Caki2 (cell line): ENCODE results near the gene INO80. TPM values are rescaled to one million over a fixed set of nuclear protein-coding genes. Genes with fewer than 3 reads are reported as not detected.

Source experiments
- DNase-seq: peaks from one replicate; pipeline ENCODE4 v3.0.0-alpha.2; 2015; ENCODE audit warnings: low read depth
- in situ Hi-C: cut with HindIII; loops from 2 replicates; pipeline ENCODE4 v1.10.0; 2016; ENCODE audit warnings: low sequenced_read_pairs, low pct_unique_long_range_greater_than_20kb, mixed read lengths
- total RNA-seq: library from RNA; depleted of rRNA; stranded (reverse); fragments of >200 nt; shearing (Covaris generic); gene quantifications from 2 replicates; pipeline ENCODE4 v1.2.3, GENCODE V29; 2014; ENCODE audit warnings: low replicate concordance

INO80 gene
- total RNA-seq, 1 experiment from 2014 or later, result 41.1 TPM

DNA sequence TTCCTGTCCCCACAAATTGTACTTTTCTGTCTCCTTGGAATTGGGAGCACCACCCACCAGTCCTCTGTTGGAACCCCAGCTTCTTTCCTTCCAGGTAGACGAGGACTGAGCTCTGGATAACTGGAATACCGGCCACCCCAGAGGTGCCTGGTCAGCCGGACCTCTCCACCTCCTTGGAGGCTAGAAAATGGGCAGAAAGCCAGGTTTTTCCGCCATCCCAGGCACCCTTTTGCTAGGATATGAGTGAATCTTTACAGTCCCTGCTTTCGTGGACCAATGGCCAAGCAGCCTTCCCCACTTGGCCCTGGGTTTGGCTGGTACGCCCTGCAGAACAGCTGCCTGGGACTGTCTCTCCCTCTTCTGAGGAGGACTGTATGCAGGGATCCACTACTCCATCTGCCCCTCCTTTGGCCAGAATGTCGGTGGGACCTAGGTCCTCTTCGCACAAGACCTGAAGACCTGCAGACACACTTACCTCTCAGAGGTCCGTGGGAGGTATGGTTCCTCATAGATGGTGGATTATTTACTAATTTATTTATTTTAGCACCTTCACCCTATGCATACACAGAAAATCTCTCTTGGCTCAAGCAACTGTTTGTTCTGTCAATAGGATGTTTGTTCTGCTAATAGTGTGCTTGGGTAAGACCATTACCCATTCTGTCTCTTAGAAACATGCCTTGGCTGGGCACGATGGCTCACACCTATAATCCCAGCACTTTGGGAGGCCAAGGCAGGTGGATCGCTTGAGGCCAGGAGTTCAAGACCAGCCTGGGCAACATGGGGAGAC is 171.4 kb downstream of the INO80 start:
- DNase-seq, result no peak
- in situ Hi-C loops, result no loop called here

DNA sequence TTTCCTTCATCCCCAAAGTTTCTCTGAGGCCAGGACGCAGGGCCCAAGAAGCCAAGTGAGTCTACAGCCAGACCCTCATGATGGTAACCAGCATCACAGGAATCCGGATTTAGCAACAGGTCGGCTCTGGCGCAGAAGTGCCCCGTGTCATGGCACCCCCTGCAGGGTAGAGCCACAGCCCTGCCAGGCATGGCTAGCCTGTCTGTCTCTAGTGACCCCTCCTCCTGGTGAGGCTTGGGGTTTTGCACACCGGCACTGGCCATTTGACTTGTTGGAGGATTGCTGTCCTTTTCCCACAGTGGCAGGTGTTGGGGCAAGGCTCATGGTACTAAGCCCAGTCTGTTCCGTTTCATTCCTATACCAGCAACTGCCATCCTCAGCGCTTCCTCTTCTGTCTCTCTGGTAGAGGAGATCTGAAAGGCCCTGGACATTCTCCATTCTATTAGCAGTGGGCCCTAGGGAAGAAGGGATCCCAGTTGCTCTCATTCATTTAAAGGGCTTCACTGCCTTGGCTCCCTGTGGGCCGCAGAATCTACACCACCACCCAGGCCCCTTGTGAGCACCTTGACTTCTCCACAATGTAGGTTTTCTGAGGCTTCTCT is 172.2 kb downstream of the INO80 start:
- no peak for DNase-seq
- in situ Hi-C loops, result no loop called here

DNA sequence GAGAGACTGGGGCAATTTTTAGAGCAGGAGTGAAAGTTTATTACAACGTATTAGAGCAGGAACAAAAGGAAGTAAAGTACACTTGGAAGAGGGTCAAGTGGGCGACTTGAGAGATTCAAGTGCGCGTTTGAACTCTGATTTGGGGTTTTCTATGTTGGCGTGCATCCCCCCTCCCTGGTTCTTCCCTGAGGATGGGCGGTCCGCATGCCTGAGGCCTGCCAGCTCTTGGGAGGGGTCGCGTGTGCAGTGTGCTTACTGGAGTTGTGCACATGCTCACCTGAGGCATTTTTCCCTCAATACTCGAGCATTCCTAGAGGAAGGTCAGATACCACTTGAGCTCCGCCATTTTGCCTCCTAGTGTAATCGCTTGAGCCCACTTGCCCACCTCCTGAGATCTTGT is 173.2 kb downstream of the INO80 start:
- DNase-seq, result no peak
- in situ Hi-C loops, result no loop called here

DNA sequence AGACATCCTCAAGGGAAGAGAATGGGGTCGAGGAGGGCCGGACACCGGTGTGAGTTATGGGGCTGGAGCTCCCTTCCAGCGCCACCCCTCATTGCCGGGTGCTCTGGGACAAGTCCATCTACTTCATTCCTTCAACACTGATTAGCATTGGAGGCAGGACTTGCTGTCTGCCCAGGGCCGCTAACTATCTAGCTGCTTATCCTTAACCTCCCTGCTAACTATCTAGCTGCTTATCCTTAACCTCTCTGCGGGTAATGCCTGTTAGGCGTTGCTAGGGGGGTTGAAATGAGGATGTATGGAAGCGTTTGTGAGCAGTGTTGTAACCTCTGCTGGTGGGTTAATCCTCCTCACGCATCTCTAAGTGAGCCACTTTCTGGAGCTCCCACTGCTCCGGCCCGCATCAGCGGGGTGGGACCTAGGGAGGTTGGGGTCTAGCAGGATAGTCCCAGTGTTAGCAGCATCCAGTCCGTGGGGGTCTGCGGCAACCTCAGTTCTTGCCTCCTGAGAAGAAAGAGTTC is 173.7 kb downstream of the INO80 start:
- in situ Hi-C loops, result no loop called here
- DNase-seq, result no peak

DNA sequence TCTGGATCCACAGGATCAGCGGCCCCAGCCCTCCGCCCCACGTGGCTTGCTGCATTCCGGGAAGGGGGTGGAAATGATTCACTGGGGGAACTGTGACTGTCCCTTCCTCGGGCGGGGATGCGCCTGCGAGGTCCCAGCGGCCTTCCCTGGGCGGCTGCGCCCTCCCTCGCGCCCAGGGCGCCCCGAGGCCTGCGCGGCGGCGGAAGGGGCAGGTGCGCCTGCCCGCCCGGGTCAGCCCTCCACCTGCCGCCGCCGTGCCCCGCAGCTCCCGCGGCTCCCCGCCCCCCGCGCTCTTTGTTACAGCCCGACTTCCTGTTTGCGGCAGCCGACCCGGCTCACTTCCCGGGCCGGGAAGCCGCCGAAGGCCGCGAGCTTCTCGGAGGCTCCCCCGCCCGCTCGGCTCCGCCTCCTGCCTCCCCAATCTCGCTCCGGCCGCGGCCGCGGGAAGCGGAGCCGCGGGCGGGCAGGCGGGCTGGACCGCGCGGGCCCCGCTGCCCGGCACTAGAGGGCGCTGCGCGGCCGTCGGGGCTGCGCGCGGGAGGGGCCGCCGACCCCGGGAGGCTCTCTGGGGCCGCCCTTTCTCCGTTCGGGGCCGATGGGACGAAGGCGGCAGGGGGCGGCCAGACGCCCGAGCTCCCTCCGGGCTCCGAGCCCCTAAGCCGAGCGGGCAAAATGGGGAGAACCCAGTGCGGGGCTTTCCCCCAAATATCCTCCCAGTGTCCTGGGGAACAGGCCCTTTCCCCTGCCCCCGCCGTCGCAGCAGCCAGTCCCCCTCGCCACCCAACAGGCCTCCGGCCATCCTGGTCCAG is 174.3 kb downstream of the INO80 start:
- DNase-seq, result peak; percentile 74
- in situ Hi-C loops, result no loop called here

DNA sequence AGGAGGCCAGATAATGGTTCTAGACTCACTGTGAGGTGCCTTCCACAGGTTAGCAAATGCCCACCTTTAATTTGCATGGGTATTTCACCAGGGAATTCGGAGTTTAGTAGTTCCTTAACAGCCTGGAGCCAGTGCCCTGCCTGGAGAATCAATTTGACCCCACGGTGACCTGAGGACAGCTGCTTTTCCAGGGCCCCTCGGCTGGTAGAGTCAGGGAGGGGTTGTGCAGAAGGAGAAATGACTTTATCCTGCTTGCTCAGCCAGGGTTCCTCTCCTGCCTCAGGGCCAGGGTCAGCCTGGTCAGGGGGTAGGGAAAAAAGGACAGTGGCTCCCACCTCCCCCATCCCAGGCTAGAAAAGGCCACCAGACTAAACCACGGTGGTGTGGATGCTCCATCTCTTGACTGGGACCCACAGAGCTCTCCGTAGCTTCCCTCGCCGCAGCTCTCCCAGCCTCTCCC is 175.0 kb downstream of the INO80 start:
- no peak for DNase-seq
- in situ Hi-C loops, result no loop called here

DNA sequence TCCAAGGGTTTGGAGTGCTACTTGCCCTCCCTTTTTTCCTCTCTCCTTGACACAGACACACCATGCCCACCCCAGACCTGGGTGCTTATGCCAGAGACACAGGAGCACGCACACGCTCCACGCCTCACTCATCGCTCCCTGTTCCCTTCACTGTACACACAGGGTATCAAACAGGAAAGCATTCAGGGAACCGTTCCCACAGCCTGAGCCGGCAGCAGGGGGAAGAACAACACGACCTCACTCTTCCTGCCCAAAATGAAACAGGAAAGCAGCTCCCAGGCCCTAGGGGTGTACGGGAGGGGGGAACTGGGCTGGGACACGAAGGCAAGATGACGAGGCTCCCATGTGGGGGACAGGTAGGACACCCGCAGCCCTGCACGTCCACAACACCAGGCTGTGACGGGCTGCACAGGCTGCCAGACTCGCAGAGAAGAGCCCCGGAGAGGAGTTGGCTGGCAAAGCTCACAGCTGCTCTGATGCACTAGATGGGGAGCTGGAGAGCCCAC is 175.7 kb downstream of the INO80 start:
- in situ Hi-C loops, result no loop called here
- DNase-seq, result no peak

DNA sequence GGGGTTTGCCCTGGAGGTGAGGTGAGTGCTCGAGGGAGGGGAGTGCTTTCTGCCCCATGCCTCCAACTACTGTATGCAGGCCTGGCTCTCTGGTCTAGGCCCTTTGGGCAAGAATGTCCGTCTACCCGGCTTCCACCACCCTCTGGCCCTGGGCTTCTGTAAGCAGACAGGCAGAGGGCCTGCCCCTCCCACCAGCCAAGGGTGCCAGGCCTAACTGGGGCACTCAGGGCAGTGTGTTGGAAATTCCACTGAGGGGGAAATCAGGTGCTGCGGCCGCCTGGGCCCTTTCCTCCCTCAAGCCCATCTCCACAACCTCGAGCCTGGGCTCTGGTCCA is 177.6 kb downstream of the INO80 start:
- no peak for DNase-seq
- in situ Hi-C loops, result no loop called here

DNA sequence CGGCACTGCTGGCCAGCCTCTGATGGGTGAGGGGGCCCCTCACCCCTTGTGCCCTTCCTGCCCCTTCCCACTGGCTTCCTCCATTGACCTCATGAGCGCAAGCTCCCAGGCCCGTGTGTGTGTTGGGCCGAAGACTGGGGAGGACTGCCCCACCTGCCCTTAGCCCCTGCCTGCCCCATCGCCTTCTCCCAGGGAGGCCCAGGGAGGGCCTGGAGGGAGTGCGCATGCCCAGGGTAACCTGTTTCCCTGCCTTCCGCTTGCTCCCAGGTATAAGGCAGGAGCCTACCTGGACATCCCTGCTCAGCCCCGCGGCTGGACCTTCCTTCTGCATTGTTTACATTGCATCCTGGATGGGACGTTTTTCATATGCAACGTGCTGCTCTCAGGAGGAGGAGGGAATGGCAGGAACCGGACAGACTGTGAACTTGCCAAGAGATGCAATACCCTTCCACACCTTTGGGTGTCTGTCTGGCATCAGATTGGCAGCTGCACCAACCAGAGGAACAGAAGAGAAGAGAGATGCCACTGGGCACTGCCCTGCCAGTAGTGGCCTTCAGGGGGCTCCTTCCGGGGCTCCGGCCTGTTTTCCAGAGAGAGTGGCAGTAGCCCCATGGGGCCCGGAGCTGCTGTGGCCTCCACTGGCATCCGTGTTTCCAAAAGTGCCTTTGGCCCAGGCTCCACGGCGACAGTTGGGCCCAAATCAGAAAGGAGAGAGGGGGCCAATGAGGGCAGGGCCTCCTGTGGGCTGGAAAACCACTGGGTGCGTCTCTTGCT is 178.1 kb downstream of the INO80 start:
- peak; percentile 55 for DNase-seq
- in situ Hi-C loops, result no loop called here

DNA sequence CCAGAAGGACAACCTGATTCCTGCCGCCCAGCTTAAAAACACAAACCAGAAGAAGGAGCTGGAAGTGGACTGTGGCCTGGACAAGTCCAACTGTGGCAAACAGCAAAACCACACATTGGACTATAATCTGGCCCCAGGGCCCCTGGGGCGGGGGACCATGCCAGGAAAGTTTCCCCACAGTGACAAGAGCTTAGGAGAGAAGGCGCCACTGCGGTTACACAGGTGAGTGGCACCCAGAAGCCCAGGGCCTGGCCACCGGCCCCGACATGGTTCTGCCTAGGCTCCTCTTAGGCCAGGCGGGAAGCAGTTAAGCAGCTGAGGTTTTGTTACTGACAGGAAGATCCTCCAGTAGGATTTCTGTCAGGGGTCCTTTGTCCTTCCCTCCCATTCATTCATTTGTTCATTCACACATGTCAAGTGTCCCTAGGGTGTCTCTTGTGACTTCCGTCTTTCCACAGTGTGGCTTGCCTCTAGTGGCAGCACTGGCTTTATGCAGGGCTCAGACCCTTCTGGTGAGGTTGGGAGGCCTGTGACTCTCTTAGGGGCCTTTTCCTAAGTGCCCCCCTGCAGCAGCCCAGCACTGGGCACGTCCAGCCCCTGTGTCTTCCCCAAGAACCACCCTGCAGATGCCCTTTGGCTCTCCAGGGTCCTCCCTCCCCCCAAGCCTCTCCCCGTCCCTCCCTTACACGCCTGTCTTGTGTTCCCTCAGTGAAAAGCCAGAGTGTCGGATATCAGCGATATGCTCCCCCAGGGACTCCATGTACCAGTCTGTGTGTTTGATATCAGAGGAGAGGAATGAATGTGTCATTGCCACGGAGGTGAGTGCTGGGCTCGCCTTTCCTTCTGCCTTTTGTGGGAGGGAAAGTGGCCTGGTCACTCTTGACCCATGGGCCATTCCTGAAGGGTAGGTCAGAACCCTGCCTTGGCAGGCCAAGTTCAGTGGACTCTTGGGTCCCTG is 179.1 kb downstream of the INO80 start:
- in situ Hi-C loops, result no loop called here
- DNase-seq, result no peak

DNA sequence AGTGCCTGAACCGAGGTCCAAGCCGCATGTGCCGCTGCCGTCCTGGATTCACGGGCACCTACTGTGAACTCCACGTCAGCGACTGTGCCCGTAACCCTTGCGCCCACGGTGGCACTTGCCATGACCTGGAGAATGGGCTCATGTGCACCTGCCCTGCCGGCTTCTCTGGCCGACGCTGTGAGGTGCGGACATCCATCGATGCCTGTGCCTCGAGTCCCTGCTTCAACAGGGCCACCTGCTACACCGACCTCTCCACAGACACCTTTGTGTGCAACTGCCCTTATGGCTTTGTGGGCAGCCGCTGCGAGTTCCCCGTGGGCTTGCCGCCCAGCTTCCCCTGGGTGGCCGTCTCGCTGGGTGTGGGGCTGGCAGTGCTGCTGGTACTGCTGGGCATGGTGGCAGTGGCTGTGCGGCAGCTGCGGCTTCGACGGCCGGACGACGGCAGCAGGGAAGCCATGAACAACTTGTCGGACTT is 179.8 kb downstream of the INO80 start:
- in situ Hi-C loops, result no loop called here
- no peak for DNase-seq

DNA sequence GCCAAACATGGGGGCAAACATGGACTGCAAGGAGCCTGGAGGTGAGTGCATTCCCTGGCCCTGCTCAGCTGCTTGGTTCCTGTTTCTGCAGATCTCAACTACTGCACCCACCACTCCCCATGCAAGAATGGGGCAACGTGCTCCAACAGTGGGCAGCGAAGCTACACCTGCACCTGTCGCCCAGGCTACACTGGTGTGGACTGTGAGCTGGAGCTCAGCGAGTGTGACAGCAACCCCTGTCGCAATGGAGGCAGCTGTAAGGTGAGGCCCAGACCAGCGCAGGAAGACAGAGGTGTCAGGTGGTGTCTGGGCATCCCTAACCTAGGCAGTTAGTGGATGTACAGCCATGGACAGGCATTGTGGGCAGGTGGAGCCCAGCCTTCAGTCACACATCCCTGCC is 181.6 kb downstream of the INO80 start:
- no peak for DNase-seq

DNA sequence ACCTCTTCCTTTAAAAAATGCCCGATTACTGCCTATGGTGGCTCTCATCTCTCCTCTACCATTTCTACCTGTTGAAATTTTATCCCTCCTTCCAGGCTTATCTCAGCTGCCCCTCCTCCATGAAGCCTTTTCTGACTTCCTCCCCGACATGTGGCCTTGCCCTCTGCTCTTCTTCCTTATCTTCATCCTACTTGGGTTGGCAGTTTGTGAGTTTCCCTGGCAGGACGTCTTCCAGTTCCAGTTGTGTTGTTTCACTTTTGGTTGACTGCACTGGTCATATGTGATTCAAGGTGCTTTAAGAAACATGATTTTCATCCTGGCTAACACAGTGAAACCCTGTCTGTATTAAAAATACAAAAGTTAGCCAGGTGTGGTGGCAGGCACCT is 182.6 kb downstream of the INO80 start:
- DNase-seq, result no peak
- in situ Hi-C loops, result no loop called here

More for the DNA sequence above, 181.6 kb downstream of the INO80 start:
- in situ Hi-C loops, result no loop called here

DNA sequence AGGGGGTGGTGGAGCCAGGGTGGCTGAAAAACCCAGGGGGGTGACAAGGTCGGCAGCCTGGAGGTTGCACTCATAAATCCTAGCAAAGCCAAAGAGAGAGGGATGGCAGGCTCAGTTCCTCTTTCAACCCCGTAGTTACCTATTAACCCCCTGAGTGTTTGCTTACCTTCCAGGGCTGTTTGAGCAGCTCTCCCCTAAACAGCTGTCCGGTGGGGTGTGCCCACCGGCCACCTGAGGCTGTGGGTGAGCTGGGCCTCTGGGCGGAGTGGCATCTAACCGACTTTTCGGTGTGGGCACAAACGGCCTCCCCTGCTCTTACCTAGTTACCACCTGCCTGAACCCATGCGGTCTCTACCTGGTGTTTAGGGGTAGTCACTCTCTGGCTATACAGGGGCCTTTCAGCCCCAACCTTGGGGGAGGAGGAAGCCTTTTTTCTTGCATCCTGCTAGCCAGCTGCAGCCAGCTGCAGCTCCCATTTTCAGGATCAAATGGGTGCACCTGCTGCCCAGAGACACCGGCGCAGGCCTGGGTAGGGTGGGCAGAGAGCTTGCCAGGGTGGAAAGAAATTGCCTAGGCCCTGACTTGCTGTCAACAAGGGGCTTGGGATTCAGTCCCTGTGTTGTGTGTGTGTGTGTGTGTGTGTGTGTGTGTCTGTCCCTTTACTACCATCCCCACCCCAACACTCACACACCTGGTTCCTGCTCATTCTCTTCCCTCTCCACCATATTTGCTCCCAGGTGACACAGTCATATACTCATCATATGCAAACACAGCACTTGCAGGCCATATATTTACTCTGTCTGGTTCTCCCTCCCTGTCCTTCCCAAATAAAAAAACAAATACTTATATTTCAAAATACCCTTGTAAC is 183.2 kb downstream of the INO80 start:
- in situ Hi-C loops, result no loop called here
- no peak for DNase-seq

DNA sequence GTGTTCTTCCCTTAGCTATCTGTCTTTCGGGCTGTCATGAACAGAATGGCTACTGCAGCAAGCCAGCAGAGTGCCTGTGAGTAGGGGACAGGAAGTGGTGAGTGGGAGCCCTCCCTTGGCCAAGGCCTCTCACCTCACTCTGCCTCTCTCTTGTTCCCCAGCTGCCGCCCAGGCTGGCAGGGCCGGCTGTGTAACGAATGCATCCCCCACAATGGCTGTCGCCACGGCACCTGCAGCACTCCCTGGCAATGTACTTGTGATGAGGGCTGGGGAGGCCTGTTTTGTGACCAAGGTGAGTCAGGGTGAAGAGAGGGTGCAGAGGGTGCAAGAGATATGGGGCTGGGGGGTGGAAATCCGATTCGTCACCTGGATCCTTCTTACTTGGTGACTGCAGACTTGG is 183.9 kb downstream of the INO80 start:
- in situ Hi-C loops, result no loop called here
- no peak for DNase-seq
